ENCODE measurements around the gene SYT2. TPM values are rescaled to one million over a fixed set of nuclear protein-coding genes. Genes with fewer than 3 reads are reported as not detected.

Gene SYT2
- total and polyA plus RNA-seq, 4 donors, result 0.03 to 0.09 (median 0.05) TPM; not detected in 1

DNA sequence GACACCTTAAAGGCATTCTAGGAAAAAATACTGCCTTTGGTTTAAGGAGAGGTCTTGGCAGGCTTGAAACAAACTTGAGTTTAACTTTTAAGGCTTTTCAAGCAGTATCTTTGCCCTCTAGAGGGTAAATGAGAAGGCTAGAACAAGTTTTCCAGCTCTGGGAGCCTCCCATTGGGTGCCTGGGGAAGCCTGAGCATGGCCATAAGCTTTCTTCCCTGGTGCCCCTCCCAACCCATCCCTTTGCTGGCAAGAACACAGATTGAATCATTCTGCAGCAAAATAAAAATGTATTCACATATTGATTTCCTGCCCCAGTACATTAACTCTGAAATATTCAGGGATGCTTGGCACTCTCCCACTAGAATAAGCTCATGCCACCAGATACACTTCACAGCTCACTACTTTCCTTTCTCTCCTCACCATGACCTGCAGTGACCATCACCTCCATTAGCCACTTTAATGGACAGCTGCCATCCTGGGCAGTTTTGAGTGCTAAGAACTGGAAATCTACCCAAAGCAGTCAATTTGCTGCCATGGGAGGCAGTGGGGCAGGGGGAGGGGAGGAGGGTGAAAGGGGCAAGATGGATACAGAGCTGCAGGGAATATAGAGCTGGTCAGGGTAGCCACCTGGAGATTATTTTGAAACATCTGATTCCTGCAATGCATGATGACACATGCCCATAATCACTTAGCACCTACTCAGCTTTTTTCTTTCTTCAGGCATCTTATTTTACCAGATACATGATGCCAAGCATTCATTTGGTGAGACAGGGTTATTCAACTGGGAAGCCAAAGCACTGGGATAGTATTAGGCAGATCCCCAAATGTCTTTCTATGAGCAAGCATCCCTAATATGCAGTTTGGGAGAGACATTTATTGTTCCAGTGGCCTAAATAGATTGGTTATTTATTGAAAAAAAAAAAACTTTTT lies 140.6 kb downstream of the SYT2 start:
- Histone ChIP-seq H3K27ac (ENCODE audit: low read depth in 1 of 2, low read length in 2 of 2) (peak overlapping the region in 1 of 2 donors; percentile 50), H3K36me3 (ENCODE audit: control insufficient read depth in 1 of 2, insufficient read depth in 2 of 2, low read length in 1 of 2) (peaks cover 16 to 24% of the 10 kb centered on the region in 2 donors), H3K9me3 (ENCODE audit: control insufficient read depth, low read length) (no peaks in the 10 kb centered on the region), H3K27me3 (ENCODE audit: control insufficient read depth in 1 of 2, insufficient read depth in 2 of 2, low read length in 1 of 2) (no peaks in the 10 kb centered on the region), H3K4me1 (ENCODE audit: control insufficient read depth in 1 of 2, insufficient read depth in 2 of 2, low read length in 2 of 2) (peaks cover 6 to 24% of the 10 kb centered on the region in 2 donors), H3K4me3 (ENCODE audit: low read length in 2 of 2) (no peak overlapping the region)
- intact Hi-C loops (cut with DNase I), result loop anchor here (5.0 to 10.0 kb wide), 2 partner anchors 55 to 62 kb away; no protein-coding TSS in a partner anchor
- ATAC-seq (ENCODE audit: low FRiP score) (no peak), DNase-seq (no peak)

DNA sequence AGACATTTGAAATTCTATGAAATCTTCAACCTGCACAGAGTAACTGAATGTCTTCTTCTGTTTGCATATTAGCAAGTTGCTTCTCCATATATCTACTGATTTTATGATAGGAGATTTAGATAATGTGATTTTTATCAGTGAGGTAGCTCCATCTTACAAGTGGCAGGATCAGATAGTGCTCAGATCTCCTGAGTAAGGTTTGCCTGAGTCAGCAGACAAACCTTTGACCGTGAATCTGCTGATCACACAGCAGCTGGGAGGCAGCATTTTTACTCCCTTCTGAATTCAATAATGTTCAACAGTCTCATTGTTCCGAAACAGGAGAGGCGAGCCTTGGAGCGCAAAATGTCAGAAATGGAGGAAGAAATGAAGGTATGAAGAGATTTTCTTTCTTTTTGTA lies 141.4 kb downstream of the SYT2 start:
- no peak overlapping the region for H3K4me3 ChIP-seq (ENCODE audit: low read length in 2 of 2)
- H3K27ac ChIP-seq (ENCODE audit: low read depth in 1 of 2, low read length in 2 of 2), result peak overlapping the region; percentile 37 to 76
- H3K4me1 ChIP-seq (ENCODE audit: control insufficient read depth in 1 of 2, insufficient read depth in 2 of 2, low read length in 2 of 2), result peaks cover 5 to 24% of the 10 kb centered on the region in 2 donors
- no peak for DNase-seq
- intact Hi-C loops (cut with DNase I), result loop anchor here in 1 of 2 donors (5.0 kb wide), 1 partner anchor 62 kb away; no protein-coding TSS in a partner anchor
- H3K36me3 ChIP-seq (ENCODE audit: control insufficient read depth in 1 of 2, insufficient read depth in 2 of 2, low read length in 1 of 2), result peaks cover 10 to 24% of the 10 kb centered on the region in 2 donors
- no peaks in the 10 kb centered on the region for H3K27me3 ChIP-seq (ENCODE audit: control insufficient read depth in 1 of 2, insufficient read depth in 2 of 2, low read length in 1 of 2)
- WGBS, 2 donors, result 55 to 66% methylated on average over 4 of the region's 4 CpGs
- no peak for ATAC-seq (ENCODE audit: low FRiP score)
- H3K9me3 ChIP-seq (ENCODE audit: control insufficient read depth, low read length), result no peaks in the 10 kb centered on the region

DNA sequence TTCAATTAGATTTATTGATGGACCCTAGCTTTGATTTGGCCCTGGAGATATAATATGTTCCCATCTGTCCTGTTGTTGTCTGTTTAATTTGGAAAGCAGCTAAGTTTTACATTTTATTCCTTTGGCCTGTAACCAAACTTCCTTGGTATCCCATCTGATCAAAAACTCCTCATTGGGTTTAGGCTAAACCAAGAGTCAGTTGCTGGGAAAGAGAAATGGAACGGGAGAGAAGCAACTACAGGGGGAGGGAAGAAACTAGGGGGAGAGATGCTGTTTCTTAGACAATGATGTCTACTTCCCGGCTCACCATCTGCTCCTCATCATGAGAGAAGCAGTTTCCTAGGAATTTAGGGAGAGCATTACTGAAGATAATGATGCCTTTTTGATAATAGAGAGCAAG lies 141.8 kb downstream of the SYT2 start:
- whole genome bisulfite sequencing, 2 donors, result 34 to 38% methylated on average over 2 of the region's 2 CpGs
- Histone ChIP-seq H3K36me3 (ENCODE audit: control insufficient read depth in 1 of 2, insufficient read depth in 2 of 2, low read length in 1 of 2) (peaks cover 9 to 24% of the 10 kb centered on the region in 2 donors), H3K27me3 (ENCODE audit: control insufficient read depth in 1 of 2, insufficient read depth in 2 of 2, low read length in 1 of 2) (no peaks in the 10 kb centered on the region), H3K27ac (ENCODE audit: low read depth in 1 of 2, low read length in 2 of 2) (peak overlapping the region; percentile 37 to 76), H3K4me3 (ENCODE audit: low read length in 2 of 2) (no peak overlapping the region), H3K4me1 (ENCODE audit: control insufficient read depth in 1 of 2, insufficient read depth in 2 of 2, low read length in 2 of 2) (peaks cover 5 to 24% of the 10 kb centered on the region in 2 donors), H3K9me3 (ENCODE audit: control insufficient read depth, low read length) (no peaks in the 10 kb centered on the region)
- ATAC-seq (ENCODE audit: low FRiP score), result no peak
- DNase-seq, result no peak
- intact Hi-C loops (cut with DNase I), result loop anchor here in 1 of 2 donors (5.0 kb wide), 1 partner anchor 61 kb away; no protein-coding TSS in a partner anchor

DNA sequence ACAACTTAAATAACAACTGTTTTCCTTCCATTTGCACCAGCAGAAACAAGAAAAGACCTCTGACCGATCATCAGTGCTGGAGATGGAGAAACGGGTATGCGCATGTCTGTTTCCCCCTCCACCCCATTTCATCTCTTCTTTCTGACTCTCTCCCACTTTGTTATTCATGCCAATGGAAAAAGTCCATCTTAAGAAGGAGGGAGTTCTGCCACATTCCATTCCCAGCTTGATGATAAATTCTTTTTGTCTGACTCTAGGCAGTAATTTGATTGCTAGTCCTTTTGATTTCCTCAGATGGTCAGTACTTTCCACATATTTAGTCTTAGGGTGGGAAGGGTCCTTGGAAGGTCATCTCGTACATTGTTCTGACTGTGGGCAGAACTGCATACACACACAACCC lies 142.5 kb downstream of the SYT2 start:
- ATAC-seq (ENCODE audit: low FRiP score), result no peak
- intact Hi-C loops (cut with DNase I), result loop anchor here in 1 of 2 donors (5.0 kb wide), 1 partner anchor 60 kb away; no protein-coding TSS in a partner anchor
- Histone ChIP-seq H3K4me3 (ENCODE audit: low read length in 2 of 2) (no peak overlapping the region), H3K27ac (ENCODE audit: low read depth in 1 of 2, low read length in 2 of 2) (peak overlapping the region; percentile 67 to 88), H3K4me1 (ENCODE audit: control insufficient read depth in 1 of 2, insufficient read depth in 2 of 2, low read length in 2 of 2) (peaks cover 6 to 24% of the 10 kb centered on the region in 2 donors), H3K36me3 (ENCODE audit: control insufficient read depth in 1 of 2, insufficient read depth in 2 of 2, low read length in 1 of 2) (peaks cover 9 to 22% of the 10 kb centered on the region in 2 donors), H3K27me3 (ENCODE audit: control insufficient read depth in 1 of 2, insufficient read depth in 2 of 2, low read length in 1 of 2) (no peaks in the 10 kb centered on the region), H3K9me3 (ENCODE audit: control insufficient read depth, low read length) (no peaks in the 10 kb centered on the region)
- 3 to 12% methylated on average over 4 of the region's 4 CpGs for WGBS, 2 donors
- no peak for DNase-seq

DNA sequence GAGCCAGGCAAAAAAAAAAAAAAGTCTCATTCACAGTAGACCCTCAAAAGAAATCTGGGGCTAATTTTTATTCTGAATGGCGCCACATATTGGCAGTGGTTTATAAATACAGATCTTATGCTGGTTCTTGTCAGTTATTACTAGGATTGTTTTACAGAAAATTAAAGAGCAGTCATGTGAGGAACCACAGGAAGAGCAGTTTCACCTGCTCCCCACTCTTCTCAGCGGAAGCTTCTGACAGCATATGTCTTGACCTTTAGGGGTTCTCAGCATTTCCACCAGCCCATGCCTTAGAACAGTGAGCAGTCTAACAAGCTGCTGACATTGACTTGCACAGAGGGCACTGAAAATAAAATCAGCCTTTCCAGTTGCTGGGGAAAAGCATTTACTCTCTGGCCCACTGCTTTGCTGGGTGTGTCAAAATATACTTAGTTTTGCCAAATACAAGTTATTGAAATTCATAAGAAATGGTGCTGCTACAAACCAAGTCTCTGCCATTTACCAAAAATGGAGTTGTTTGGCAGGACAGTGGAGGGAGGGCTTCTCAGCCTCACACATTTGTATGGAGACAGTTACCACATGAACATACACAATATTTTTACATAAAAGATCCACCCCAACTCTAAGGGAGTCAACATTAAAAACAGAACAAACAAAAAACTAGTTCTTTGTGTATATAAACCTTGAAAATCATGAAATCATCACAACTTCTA lies 144.2 kb downstream of the SYT2 start:
- Histone ChIP-seq H3K9me3 (ENCODE audit: control insufficient read depth, low read length) (no peaks in the 10 kb centered on the region), H3K27me3 (ENCODE audit: control insufficient read depth in 1 of 2, insufficient read depth in 2 of 2, low read length in 1 of 2) (no peaks in the 10 kb centered on the region), H3K4me3 (ENCODE audit: low read length in 2 of 2) (no peak overlapping the region), H3K36me3 (ENCODE audit: control insufficient read depth in 1 of 2, insufficient read depth in 2 of 2, low read length in 1 of 2) (peaks cover 9 to 19% of the 10 kb centered on the region in 2 donors), H3K27ac (ENCODE audit: low read depth in 1 of 2, low read length in 2 of 2) (peak overlapping the region in 1 of 2 donors; percentile 88), H3K4me1 (ENCODE audit: control insufficient read depth in 1 of 2, insufficient read depth in 2 of 2, low read length in 2 of 2) (peaks cover 13 to 31% of the 10 kb centered on the region in 2 donors)
- DNase-seq (no peak), ATAC-seq (ENCODE audit: low FRiP score) (peak; percentile 34)
- 56 to 72% methylated on average over 2 of the region's 2 CpGs for WGBS, 2 donors
- intact Hi-C loops (cut with DNase I), result loop anchor here (2.0 to 5.0 kb wide), 2 partner anchors 15 to 59 kb away; no protein-coding TSS in a partner anchor

DNA sequence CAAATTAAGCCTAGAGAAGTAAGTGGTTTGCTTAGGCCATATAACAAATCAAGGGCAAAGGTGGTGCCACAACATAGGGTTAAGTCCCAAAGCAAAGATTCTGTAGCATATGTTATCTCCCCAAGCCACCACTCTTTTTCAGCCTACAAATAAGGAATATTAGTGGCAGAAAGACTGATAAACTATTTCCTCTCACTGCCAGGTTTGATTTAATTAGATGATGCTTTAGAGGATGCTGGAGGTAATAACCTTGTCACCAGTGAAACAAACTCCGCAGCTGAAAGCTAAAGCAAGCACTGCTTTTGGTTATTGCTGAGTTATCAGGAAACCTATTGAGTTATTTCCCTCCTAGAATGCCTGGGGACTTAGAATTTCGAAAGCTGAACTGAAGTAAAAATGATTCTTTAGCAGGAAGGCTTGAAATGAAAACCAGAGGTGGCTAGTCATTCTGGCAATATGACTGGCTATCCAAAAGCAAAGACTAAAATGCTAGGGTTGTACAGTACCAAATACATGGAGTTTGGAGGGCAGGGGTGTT lies 145.2 kb downstream of the SYT2 start:
- DNase-seq (no peak), ATAC-seq (ENCODE audit: low FRiP score) (no peak)
- peak overlapping the region; percentile 64 to 82 for H3K27ac ChIP-seq (ENCODE audit: low read depth in 1 of 2, low read length in 2 of 2)
- WGBS, 2 donors, result 38 to 41% methylated on average over 2 of the region's 2 CpGs
- no peak overlapping the region for H3K4me3 ChIP-seq (ENCODE audit: low read length in 2 of 2)
- intact Hi-C loops (cut with DNase I), result loop anchor here (2.0 to 5.0 kb wide), 2 partner anchors 14 to 58 kb away; no protein-coding TSS in a partner anchor
- no peaks in the 10 kb centered on the region for H3K9me3 ChIP-seq (ENCODE audit: control insufficient read depth, low read length)
- H3K4me1 ChIP-seq (ENCODE audit: control insufficient read depth in 1 of 2, insufficient read depth in 2 of 2, low read length in 2 of 2), result peaks cover 14 to 31% of the 10 kb centered on the region in 2 donors
- no peaks in the 10 kb centered on the region for H3K27me3 ChIP-seq (ENCODE audit: control insufficient read depth in 1 of 2, insufficient read depth in 2 of 2, low read length in 1 of 2)
- H3K36me3 ChIP-seq (ENCODE audit: control insufficient read depth in 1 of 2, insufficient read depth in 2 of 2, low read length in 1 of 2), result peaks cover 9 to 16% of the 10 kb centered on the region in 2 donors

DNA sequence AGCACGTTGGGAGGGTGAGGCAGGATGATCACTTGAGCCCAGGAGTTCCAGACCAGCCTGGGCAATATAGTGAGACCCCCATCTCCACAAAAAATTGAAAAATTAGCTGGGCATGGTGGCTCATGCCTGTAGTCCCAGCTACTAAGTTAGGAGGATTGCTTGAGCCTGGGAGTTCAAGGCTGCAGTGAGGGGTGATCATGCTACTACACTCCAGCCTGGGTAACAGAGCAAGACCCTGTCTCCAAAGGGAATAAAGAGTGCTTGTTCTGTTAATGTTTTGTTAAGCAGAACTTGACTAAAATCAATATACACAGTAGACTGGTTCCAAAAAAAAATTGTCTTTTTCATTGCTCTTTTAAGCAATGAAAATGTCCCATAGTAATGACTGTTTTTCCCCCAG lies 146.4 kb downstream of the SYT2 start:
- Histone ChIP-seq H3K9me3 (ENCODE audit: control insufficient read depth, low read length) (no peaks in the 10 kb centered on the region), H3K27me3 (ENCODE audit: control insufficient read depth in 1 of 2, insufficient read depth in 2 of 2, low read length in 1 of 2) (no peaks in the 10 kb centered on the region), H3K4me1 (ENCODE audit: control insufficient read depth in 1 of 2, insufficient read depth in 2 of 2, low read length in 2 of 2) (peaks cover 14 to 27% of the 10 kb centered on the region in 2 donors), H3K36me3 (ENCODE audit: control insufficient read depth in 1 of 2, insufficient read depth in 2 of 2, low read length in 1 of 2) (peaks cover 6 to 12% of the 10 kb centered on the region in 2 donors), H3K27ac (ENCODE audit: low read depth in 1 of 2, low read length in 2 of 2) (no peak overlapping the region), H3K4me3 (ENCODE audit: low read length in 2 of 2) (no peak overlapping the region)
- ATAC-seq (ENCODE audit: low FRiP score) (no peak), DNase-seq (no peak)
- intact Hi-C loops (cut with DNase I), result loop anchor here in 1 of 2 donors (2.0 kb wide), 1 partner anchor 13 kb away; no protein-coding TSS in a partner anchor
- WGBS, 2 donors, result 13 to 23% methylated on average over 1 of the region's 1 CpG

DNA sequence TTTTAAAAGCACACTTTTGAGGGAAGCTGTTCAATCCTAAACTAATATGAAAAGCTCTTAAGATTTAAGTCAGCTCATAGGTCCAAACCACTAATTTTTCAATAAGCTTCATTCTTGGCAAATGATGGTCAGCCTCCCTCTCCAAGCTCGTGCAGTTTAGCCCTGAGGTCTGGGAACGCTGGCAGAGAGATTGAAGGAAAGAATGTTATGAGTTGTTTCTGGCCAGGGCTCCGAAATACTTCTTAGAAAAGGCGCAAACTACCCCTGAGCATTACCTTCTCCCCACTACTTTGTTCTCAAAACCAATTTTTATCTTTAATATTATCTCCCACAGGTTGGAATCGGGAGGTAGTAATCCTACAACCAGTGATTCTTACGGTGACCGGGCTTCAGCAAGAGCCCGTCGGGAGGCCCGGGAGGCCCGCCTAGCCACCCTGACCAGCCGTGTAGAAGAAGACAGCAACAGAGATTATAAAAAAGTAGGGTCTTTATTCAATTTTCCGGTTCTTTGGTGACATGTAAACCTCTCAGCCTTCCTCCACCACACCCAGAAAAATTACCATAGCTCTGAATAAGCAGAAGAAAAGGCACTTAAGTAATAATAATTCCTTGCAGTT lies 147.7 kb downstream of the SYT2 start:
- Histone ChIP-seq H3K36me3 (ENCODE audit: control insufficient read depth in 1 of 2, insufficient read depth in 2 of 2, low read length in 1 of 2) (peaks cover 6 to 7% of the 10 kb centered on the region in 2 donors), H3K27me3 (ENCODE audit: control insufficient read depth in 1 of 2, insufficient read depth in 2 of 2, low read length in 1 of 2) (no peaks in the 10 kb centered on the region), H3K27ac (ENCODE audit: low read depth in 1 of 2, low read length in 2 of 2) (peak overlapping the region; percentile 44 to 81), H3K4me1 (ENCODE audit: control insufficient read depth in 1 of 2, insufficient read depth in 2 of 2, low read length in 2 of 2) (peaks cover 11 to 18% of the 10 kb centered on the region in 2 donors), H3K9me3 (ENCODE audit: control insufficient read depth, low read length) (no peaks in the 10 kb centered on the region), H3K4me3 (ENCODE audit: low read length in 2 of 2) (no peak overlapping the region)
- WGBS, 2 donors, result 2 to 7% methylated on average over 13 of the region's 13 CpGs
- DNase-seq (no peak), ATAC-seq (ENCODE audit: low FRiP score) (no peak)
- intact Hi-C loops (cut with DNase I), result no loop called here
